ENCODE results near the gene FAF2.
"Not testable (repeated sequence)": the region's sequence is repeated elsewhere in the genome, so short reads cannot be mapped to it uniquely, and the experiment has no call there.

FAF2 gene

GRCh38 chr5:176454724-176455394, 6.7 kb downstream of the FAF2 start:
- no peak for DNase-seq

- no peak for DNase-seq
Observed at GRCh38 chr5:176458904-176459561, 10.8 kb downstream of the FAF2 start.

GRCh38 chr5:176461349-176461748, 13.2 kb downstream of the FAF2 start:
- no peak for DNase-seq

- no peak for DNase-seq
Observed at GRCh38 chr5:176463113-176463764, 15.1 kb downstream of the FAF2 start.

- DNase-seq: no peak
Observed at GRCh38 chr5:176466245-176466871, 18.2 kb downstream of the FAF2 start.

GRCh38 chr5:176469296-176469695, 21.1 kb downstream of the FAF2 start:
- DNase-seq: no peak

- DNase-seq: no peak
Observed at GRCh38 chr5:176470539-176470938, 22.4 kb downstream of the FAF2 start.

GRCh38 chr5:176471098-176471497, 22.9 kb downstream of the FAF2 start:
- DNase-seq: no peak

GRCh38 chr5:176473335-176474006, 25.3 kb downstream of the FAF2 start:
- DNase-seq: no peak

- DNase-seq: no peak
Observed at GRCh38 chr5:176474476-176474875, 26.3 kb downstream of the FAF2 start.

GRCh38 chr5:176481711-176482110, 33.5 kb downstream of the FAF2 start:
- no peak for DNase-seq

GRCh38 chr5:176485176-176485575, 37.0 kb downstream of the FAF2 start:
- no peak for DNase-seq

GRCh38 chr5:176486189-176486757, 38.1 kb downstream of the FAF2 start:
- DNase-seq: no peak

GRCh38 chr5:176487160-176487559, 39.0 kb downstream of the FAF2 start:
- not testable (repeated sequence) for DNase-seq

- no peak for DNase-seq
Observed at GRCh38 chr5:176489077-176489476, 40.9 kb downstream of the FAF2 start.

GRCh38 chr5:176490301-176490700, 42.1 kb downstream of the FAF2 start:
- no peak for DNase-seq

- no peak for DNase-seq
Observed at GRCh38 chr5:176491101-176491502, 42.9 kb downstream of the FAF2 start.

- no peak for DNase-seq
Observed at GRCh38 chr5:176491901-176492300, 43.7 kb downstream of the FAF2 start.

GRCh38 chr5:176492431-176492830, 44.2 kb downstream of the FAF2 start:
- no peak for DNase-seq

GRCh38 chr5:176497852-176498251, 49.7 kb downstream of the FAF2 start:
- no peak for DNase-seq

GRCh38 chr5:176499273-176499672, 51.1 kb downstream of the FAF2 start:
- no peak for DNase-seq
